ELF-1 (cell line): ENCODE data around the gene LEP.
"Not testable (repeated sequence)": the region's sequence is repeated elsewhere in the genome, so short reads cannot be mapped to it uniquely, and the experiment has no call there.

Experiments used
- DNase-seq: peaks from one replicate; pipeline ENCODE4 v3.0.0-alpha.2; 2016; ENCODE audit warnings: low read depth, low spot score

Gene LEP

GRCh38 chr7:128271471-128271941 is 30.4 kb downstream of the LEP start:
- DNase-seq = no peak

GRCh38 chr7:128271942-128272481 is 30.9 kb downstream of the LEP start:
- DNase-seq = peak; percentile 20

DNA sequence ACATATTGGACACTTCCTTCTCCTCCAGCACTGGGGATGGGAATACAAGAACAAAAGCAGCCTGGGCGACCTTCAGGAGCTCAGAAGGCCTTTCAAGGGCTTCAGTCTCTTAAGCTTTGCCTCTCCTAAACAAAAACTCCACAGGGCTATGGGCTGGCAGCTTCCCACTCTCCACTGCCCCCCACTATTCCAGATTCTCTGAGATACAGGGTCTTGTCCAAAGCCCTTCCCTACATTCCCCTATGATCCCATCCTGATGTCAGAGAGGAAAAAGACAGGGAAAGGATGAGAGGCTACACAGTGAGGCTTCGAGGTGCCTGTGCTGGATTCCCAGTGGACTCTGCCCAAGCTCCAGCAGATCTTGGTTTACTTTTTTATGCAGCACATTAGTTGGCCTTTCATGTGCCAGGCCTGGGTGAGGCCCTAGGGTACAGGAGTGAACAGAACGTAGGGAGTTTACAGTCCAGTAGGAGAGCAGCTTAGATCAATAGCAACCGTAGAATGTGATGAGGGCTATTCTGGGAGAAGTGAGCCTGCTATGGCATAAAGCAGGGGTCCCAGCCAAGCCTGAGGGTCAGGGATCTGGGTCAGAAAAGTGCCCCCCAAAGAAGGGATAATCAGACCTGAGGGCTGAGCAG is 33.3 kb downstream of the LEP start:
- DNase-seq = no peak

GRCh38 chr7:128274884-128275603 is 34.0 kb downstream of the LEP start:
- no peak for DNase-seq

- DNase-seq = no peak
These were observed 34.6 kb downstream of the LEP start for GRCh38 chr7:128275681-128276080.

DNA sequence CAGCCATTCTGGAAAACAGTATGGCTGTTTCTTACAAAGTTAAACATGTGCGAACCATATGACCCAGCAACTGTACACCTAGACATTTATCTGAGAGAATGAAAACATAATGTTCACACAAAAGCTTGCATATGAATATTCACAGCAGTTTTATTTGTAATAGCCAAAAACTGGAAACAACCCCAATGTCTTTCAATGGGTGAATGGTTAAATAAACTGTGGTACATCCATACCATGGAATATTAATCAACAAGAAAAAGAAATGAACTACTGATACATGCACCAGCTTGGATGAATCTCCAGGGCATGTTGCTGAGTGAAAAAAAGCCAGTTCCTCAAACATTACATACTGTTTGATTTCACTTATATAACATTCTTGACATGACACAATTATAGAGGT is 37.3 kb downstream of the LEP start:
- no peak for DNase-seq

- no peak for DNase-seq
These were observed 38.1 kb downstream of the LEP start for GRCh38 chr7:128279124-128279713.

- DNase-seq = not testable (repeated sequence)
These were observed 39.4 kb downstream of the LEP start for GRCh38 chr7:128280451-128280850.

- DNase-seq = no peak
These were observed 40.7 kb downstream of the LEP start for GRCh38 chr7:128281605-128282380.

DNA sequence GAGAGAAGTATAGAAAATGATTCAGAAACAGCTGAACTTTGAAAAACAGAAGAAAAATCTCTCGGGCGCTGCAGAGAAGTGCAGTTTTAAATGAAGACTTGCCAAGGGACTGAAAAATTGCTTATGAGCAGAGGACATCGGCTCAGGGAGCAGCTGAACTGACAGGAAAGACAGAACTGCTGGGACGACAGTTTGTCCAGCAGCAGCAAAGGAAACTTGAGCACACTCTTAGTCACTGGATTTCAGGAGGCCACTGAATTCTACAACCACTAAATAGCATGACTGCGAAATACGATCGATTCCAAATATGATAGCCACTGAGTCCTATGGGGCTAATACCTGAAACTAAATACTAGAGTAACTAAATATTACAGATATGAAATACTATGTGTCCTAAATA is 43.0 kb downstream of the LEP start:
- DNase-seq = no peak

- no peak for DNase-seq
These were observed 46.5 kb downstream of the LEP start for GRCh38 chr7:128287556-128287955.

- not testable (repeated sequence) for DNase-seq
These were observed 56.9 kb downstream of the LEP start for GRCh38 chr7:128298004-128298403.

- DNase-seq = peak; percentile 55
These were observed 58.1 kb downstream of the LEP start for GRCh38 chr7:128299109-128299607.

DNA sequence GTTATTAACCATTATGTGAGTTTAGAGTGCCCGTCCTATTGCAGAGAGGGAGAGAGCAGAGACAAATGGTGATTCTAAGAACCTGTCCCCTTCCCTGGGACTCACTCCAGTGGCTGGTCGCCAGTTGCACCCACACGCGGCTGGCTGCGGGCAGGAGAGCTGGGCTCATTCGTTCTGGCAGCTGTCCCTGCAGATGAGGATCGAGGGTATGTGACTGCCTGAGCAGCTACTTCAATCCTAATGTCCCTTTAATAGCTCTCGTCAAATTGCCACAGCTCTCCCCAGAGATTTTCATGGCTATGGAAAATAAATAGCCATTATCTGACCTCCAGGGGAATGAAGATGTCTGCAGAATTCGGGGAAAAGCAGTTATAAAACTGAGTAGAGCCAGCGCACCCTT is 61.1 kb downstream of the LEP start:
- no peak for DNase-seq

GRCh38 chr7:128303133-128303532 is 62.1 kb downstream of the LEP start:
- DNase-seq = no peak

DNA sequence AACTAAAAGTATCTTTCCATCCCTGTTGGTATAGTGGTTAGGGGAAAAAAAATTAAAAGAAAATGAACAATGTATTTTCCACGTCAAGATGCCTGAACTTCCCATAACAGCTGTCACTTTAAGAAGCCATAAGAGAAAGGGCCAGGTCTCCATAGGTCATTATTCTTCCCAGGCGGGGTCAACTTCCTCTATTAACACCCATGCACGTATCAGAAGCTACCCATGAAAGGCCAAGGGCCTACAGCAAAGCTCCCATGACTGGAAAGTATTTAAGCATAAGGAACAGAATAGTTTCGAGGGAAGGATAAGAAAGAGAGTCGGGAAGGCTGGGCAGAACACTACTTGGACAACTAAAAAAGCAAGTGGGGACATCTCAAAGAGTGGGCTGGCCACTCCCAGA is 62.6 kb downstream of the LEP start:
- no peak for DNase-seq

- DNase-seq = no peak
These were observed 63.1 kb downstream of the LEP start for GRCh38 chr7:128304212-128304611.

DNA sequence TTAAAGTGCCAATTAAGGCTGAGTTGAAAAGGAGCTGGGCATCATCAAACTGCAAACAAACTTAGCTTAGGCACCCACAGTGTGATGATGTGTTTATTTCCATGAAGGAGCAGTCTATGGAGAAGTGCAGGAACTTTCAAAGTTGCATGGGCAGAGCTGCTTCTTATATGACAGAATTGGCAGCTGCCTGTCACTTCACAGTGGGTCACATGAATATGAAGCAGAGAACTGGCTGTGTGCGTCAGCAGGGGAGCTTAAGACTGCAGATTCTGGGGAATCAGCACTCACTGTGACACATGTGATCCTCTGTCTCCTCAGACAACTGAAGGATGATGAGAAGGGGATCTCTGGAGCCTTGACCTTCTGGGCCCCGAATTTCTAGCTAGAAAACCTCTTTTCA is 66.0 kb downstream of the LEP start:
- no peak for DNase-seq
